NCI-H146 treated with DMSO at 0.1 percent for 48 hours (cell line): ENCODE results near the gene ANAPC5.
"Not testable (repeated sequence)": the region's sequence is repeated elsewhere in the genome, so short reads cannot be mapped to it uniquely, and the experiment has no call there.

Experiments used
- DNase-seq: peaks from one replicate; lab custom pipeline; 2025; ENCODE audit not compliant: unreplicated experiment; lab: John Stamatoyannopoulos, UW

The ANAPC5 gene

GRCh38 chr12:121351820-121352681 lies at the start of gene ANAPC5:
TSS of gene ANAPC5 (minus strand) at chr12:121352411. CDS start at chr12:121352340, 71 bp downstream.
- DNase-seq: peak; percentile 99

DNA sequence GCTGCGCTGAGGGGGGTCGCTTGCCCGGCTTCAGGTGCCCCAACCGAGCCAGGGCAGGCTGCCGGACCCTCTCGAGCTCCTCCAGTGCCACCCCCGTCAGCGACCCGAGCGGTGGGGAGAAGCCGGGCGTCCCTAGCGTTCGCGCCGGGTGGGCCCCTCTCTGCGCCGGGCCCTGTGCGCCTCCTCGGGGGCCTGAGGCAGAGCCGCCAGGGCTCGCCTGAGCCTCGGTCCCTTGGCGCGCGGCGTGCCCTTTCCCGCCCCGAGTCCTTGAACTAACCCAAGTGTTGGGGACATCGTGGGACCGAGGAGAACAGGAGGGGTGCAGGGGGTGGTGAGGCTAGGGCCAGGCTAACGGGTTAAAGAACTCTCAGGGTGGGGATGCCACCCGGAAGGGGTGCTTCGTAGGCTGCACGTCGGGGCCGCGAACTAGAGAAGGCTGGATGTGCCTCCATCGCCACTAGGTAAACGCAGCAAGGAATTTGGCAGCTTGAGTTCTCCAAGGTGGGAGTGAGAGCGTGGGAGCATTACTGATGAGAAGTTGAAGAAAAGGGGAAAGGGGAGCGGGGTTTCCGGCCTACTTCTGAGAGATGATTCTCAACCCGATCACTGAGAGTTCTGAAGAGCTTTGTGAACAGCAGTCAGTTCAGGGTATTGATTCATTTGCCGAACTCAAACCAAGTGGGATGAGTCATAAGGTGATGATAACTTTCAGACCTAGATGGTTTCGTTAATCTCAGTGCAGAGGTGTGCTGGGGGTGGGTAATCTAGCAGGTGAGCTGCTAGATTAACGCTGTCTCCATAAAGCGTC lies 48.3 kb upstream of the ANAPC5 start:
- DNase-seq: peak; percentile 23

- DNase-seq: peak; percentile 97
These were observed 47.5 kb upstream of the ANAPC5 start, which contains the start of gene RNF34 for GRCh38 chr12:121399391-121400331. TSS of gene RNF34 (plus strand) at chr12:121400118. CDS start at chr12:121400213, 95 bp downstream.

GRCh38 chr12:121398355-121398754 lies 46.1 kb upstream of the ANAPC5 start:
- DNase-seq: no peak

- no peak for DNase-seq
These were observed 45.3 kb upstream of the ANAPC5 start for GRCh38 chr12:121397521-121397920.

DNA sequence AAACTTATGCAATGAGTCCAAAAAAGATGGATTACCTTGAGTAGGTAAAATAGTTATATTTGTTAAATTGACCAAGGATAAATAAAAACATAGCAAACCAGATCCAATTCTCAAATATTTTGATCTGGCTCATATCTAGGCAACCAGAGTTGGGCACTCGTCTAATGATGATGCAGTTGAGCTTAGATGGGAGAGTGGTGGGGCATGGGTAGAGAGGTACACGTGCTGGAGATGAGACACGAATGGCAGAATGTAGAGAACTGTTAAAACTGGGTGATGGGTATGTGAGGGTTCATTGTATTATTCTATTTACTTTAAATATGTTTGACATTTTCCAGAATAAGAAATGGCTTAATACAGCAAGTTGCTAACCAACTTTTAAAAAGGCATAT lies 40.1 kb upstream of the ANAPC5 start:
- DNase-seq: no peak

DNA sequence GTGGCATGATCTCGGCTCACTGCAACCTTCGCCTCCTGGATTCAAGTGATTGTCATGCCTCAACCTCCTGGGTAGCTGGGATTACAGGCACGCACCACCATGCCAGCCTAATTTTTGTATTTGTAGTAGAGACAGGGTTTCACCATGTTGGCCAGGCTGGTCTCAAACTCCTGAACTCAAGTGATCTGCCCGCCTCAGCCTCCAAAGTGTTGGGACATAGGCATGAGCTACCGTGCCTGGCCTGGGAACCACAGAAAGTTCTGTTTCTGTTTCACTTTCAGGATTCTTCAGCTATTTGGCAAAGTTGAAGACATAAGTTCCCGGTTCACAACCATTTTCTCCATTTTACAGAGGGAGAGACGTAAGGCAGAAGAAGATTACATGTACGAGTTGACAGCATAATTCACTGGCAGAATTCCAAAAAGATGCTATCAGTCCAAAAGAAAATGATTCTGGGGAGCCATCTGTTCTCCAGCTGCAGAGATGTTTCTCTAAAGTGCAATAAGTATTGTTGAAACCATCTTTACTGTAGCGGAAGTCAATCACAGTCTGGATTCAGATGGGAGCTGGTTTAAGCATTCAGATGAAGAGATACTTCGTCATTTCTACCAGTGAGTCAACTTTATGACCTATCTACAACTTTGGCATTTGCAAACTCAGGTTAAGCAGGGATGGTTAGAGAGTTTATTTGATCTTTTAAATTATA lies 39.6 kb upstream of the ANAPC5 start:
- DNase-seq: no peak

DNA sequence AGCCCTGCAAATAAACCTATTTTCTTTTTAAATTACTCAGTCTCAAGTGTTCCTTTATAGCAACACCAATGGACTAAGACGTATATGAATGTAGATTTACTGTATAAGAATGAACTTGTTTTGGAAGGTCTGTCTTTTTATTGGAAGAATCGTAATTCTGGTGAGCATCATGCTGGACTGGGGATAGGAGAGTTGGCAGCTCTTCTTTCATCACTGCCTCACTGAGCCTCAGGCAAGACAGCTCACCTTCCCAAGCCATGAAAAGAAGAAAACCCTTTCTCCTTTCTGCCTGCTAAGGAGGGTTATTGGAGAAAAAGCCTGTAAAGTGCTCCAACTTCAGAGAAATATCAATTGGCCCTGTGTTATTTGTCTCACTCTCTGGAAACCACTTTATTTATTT lies 38.6 kb upstream of the ANAPC5 start:
- no peak for DNase-seq

- DNase-seq: no peak
These were observed 36.3 kb upstream of the ANAPC5 start for GRCh38 chr12:121388421-121388981.

GRCh38 chr12:121384891-121385290 lies 32.7 kb upstream of the ANAPC5 start:
- not testable (repeated sequence) for DNase-seq

DNA sequence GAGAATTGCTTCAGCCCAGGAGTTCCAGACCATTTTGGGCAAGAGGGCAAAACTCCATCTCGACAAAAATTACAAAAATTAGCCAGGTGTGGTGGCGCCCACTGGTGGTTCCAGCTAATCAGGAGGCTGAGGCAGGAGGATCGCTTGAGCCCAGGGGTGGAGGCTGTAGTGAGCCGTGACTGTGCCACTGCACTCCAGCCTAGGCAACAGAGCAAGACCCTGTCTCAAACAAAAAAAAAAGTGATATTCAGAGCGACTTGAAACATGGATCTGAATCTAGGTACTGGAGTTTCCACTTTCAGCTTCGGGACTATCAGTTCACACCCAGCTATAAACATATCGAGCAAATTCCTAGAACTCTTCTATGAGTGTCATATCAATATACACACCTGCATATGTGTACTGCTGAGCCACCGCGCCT lies 31.4 kb upstream of the ANAPC5 start:
- peak; percentile 8 for DNase-seq

DNA sequence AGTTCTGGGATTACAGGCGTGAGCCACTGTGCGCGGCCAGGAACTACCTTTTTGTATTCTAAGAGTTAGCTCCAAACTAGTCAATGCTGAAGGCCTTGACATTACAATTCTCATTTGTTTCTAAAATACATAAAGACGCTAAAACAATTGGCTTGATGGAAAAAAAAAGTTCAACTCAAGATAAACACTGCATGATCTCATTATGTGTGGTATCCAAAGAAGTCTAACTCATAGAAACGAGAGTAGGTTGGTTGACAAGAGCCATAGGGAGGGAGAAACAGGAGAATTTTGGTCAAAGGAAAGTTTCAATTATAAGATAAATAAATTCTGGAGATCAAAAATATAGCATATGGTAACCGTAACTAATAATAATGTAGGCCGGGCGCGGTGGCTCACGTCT lies 27.7 kb upstream of the ANAPC5 start:
- no peak for DNase-seq

GRCh38 chr12:121378736-121379135 lies 26.5 kb upstream of the ANAPC5 start:
- DNase-seq: no peak

DNA sequence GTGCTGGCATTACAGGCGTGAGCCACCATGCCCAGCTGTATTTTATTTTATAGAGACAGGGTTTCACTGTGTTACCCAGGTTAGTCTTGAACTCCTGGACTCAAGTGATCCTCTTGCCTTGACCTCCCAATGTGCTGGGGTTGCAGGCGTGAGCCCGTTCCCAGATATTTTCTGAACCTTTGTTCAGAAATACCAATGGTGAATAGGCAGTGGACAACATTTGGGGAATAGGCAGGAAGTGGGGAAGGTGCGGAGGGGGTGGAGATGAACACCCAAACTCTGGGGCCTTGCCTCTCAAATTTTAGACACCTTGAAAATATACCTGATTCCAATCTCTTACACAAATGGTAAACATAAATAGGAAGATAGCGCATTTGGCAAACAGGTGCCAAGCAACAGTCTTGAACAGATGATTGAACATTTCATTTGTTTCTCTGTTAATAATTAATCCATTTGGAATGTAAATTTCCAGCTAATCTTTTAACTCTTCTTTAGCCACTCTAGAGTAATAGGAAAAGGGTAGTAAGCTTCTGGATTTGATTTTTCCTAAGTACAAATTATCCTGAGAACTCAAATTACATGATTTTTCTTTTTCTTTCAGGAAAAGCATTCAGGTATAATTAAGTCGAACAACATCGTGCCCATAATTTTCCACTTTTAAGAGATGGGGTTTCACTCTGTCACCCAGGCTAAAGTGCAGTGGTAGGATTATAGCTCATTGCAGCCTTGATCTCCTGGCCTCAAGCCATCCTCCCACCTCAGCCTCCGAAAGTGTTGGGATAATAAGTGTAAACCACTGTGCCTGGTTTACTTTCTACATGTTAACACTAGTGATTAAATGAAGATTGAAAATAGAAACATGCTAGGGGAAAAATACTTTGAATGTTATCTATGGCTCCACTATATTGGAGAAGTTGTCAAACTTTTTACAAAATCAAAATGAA lies 24.8 kb upstream of the ANAPC5 start:
- DNase-seq: no peak

DNA sequence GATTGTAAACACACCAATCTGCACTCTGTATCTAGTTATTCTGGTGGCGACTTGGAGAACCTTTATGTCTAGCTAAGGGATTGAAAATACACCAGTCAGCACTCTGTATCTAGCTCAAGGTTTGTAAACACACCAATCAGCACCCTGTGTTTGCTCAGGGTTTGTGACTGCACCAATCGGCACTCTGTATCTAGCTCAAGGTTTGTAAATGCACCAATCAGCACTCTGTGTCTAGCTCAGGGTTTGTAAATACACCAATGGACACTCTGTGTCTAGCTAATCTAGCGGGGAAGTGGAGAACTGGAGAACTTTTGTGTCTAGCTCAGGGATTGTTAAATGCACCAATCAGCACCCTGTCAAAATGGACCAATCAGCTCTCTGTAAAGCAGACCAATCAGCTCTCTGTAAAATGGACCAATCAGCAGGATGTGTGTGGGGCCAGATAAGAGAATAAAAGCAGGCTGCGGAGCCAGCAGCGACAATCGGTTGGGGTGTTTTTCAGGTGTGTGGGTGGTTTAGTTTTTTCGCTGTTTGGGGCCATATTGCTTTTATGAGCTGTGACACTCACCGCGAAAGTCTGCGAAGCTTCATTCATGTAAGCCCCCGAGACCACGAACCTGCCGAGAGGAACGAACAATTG lies 22.9 kb upstream of the ANAPC5 start:
- not testable (repeated sequence) for DNase-seq

- not testable (repeated sequence) for DNase-seq
These were observed 22.1 kb upstream of the ANAPC5 start for GRCh38 chr12:121374336-121374735.

GRCh38 chr12:121373755-121374154 lies 21.5 kb upstream of the ANAPC5 start:
- no peak for DNase-seq

GRCh38 chr12:121371404-121371803 lies 19.2 kb upstream of the ANAPC5 start:
- no peak for DNase-seq
